ENCODE results near the gene PLPP1.

- TF ChIP-seq CTCF (IDR thresholded peaks at IDR 0.05; ENCODE audit: low read depth, low read length), result no peak
- no peak for TF ChIP-seq MAX (IDR thresholded peaks at IDR 0.05; ENCODE audit: low read depth, low read length)
Observed at GRCh38 chr5:55418994-55419968, 115.5 kb downstream of the PLPP1 start.

All from NB4 (cell line).